Psoas muscle (tissue), 8 donors: ENCODE data around the gene LPCAT1. TPM values are rescaled to one million over a fixed set of nuclear protein-coding genes. Genes with fewer than 3 reads are reported as not detected.

Experiments
- ATAC-seq, 4 donors: fragments of 200-7000 bp; cut with Tn5 transposase; one replicate each; pipeline ENCODE4 v1.9.1; 2020; ENCODE audit warnings: moderate library complexity in 3 of 4, mild to moderate bottlenecking in 2 of 4
- DNase-seq, 2 donors: peaks; one replicate each; pipeline ENCODE4 v3.0.0-alpha.2; 2020
- H3K27ac ChIP-seq: fragments of 200-600 bp; one replicate; pipeline ENCODE4 v1.8.0; 2022
- H3K27me3 ChIP-seq, 3 donors: fragments of 200-600 bp in 1 of 3; one replicate each; pipeline versions ENCODE4 v1.6.1 to v1.8.0; 2013 to 2022; ENCODE audit warnings: low read length in 2 of 3, mild to moderate bottlenecking in 2 of 3, moderate library complexity in 1 of 3; ENCODE audit not compliant: insufficient read depth in 3 of 3
- H3K36me3 ChIP-seq, 2 donors: fragments of 200-600 bp in 1 of 2; one replicate each; pipeline versions ENCODE4 v1.6.1 to v1.8.0; 2013 to 2022; ENCODE audit warnings: low read depth in 1 of 2, mild to moderate bottlenecking in 1 of 2, moderate library complexity in 1 of 2; ENCODE audit not compliant: insufficient read depth in 1 of 2
- H3K4me1 ChIP-seq: fragments of 200-600 bp; one replicate; pipeline ENCODE4 v1.8.0; 2022
- H3K4me3 ChIP-seq: fragments of 200-600 bp; one replicate; pipeline ENCODE4 v1.8.0; 2022; ENCODE audit warnings: mild to moderate bottlenecking
- H3K9me3 ChIP-seq: fragments of 200-600 bp; one replicate; pipeline ENCODE4 v1.8.0; 2022
- WGBS, 3 donors: extraction: QIAGEN DNeasy Blood & Tissue Kit; methylation state at CpG; one replicate each; pipeline versions ENCODE4 v1.1.6 to v1.1.7; 2013; 5-methylcytosine and 5-hydroxymethylcytosine counted together
- intact Hi-C, 2 donors: fragments of 100-400 bp; cut with DNase I; formaldehyde crosslinking; loops; one replicate each; pipeline versions ENCODE4 v1.11.0 to v1.14.2; 2022
- polyA plus RNA-seq, 3 donors: library from polyadenylated mRNA; stranded (reverse); fragments of 200-250 nt; gene quantifications; one replicate each; pipeline ENCODE4 v1.2.3, GENCODE V29; 2013
- total RNA-seq, 4 donors: library from RNA; stranded (reverse); fragmentation: NEBNext Ultra II Directional in 2 of 4; extraction: Animal tissue kit (Norgen Biotek cat#: 25700) in 2 of 4; gene quantifications; one replicate each; pipeline versions ENCODE4 v1.2.1 to v1.2.4, GENCODE V29; 2021 to 2023
- TF ChIP-seq, protein P1 (sequence below): fragments of 200-600 bp; IDR thresholded peaks from one replicate; pipeline ENCODE4 v1.8.0; 2022; ENCODE audit warnings: antibody characterized with exemption
- donor health status: healthy with polysubstance abuse.
- donor health status: DM: no; HTN: no; CAD: no; lungs with moderate emphysema.
- donor health status: Bipolar disorder and iron deficiency.
- donor health status: healthy.
- donor health status: DM: yes; HTN: yes; CAD: no.
- donor health status: DM: no; HTN: no; CAD: no.
- donor health status: DM: no; HTN: no; CAD: no.
- donor health status: DM: yes; HTN: yes; CAD: no.

Gene LPCAT1
- total and polyA plus RNA-seq, 7 donors = 2.4 to 6.2 (median 4.7) TPM

DNA sequence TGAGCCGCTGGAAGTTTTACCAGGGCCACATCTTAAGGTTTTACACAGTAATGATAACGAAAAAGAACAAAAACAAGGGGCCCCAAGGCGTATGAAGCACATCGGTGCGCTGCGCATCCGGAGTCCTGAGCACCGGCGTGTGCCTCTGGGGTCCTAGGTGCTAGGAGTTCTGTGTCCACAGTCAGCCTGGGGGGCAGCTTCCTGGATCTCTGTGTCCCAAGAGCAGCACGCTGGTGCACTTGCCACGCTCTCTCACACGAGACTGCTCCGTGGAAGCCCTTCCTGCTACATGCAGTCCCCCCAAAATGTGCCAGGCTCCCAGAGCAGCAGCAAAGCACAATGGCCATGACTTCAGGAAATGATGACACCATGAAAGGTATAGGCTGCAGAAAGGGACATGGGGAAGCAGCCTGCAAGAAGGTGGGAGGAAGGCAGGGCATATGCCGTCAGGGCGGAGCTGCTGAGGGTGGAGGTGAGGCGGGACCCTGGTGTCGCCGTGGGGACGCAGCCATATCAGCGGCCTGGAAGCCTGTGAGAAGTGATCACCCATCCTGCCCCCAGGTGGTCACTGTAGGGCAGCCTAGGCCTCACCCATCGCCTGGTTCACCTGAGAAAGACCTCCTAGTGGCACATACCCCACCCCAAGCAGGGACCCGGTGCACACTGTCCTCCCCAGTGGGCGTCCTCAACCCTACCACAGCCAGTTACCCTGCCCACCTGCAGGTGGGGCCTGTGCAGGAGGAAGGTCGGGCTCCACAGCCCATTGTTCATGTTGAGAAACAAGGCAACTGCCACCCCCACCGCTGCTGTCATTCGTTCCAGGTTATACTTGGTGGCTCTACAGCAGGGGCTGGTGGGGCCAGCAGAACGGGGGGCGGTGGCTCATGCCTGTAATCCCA, 54.9 kb downstream of the LPCAT1 start:
- no peak overlapping the region for H3K4me3 ChIP-seq
- ATAC-seq (peak in 1 of 4 donors; percentile 29), DNase-seq (peak in 1 of 2 donors; percentile 25)
- no peaks in the 10 kb centered on the region for H3K27me3 ChIP-seq
- H3K4me1 ChIP-seq = no peaks in the 10 kb centered on the region
- no peak overlapping the region for H3K27ac ChIP-seq
- peaks cover 0 to 7% of the 10 kb centered on the region in 2 donors for H3K36me3 ChIP-seq
- H3K9me3 ChIP-seq = no peaks in the 10 kb centered on the region
- 90 to 91% (median 90%) methylated on average over 28 of the region's 28 CpGs for WGBS, 3 donors
- intact Hi-C loops = no loop called here
- TF ChIP-seq, protein P1, sequence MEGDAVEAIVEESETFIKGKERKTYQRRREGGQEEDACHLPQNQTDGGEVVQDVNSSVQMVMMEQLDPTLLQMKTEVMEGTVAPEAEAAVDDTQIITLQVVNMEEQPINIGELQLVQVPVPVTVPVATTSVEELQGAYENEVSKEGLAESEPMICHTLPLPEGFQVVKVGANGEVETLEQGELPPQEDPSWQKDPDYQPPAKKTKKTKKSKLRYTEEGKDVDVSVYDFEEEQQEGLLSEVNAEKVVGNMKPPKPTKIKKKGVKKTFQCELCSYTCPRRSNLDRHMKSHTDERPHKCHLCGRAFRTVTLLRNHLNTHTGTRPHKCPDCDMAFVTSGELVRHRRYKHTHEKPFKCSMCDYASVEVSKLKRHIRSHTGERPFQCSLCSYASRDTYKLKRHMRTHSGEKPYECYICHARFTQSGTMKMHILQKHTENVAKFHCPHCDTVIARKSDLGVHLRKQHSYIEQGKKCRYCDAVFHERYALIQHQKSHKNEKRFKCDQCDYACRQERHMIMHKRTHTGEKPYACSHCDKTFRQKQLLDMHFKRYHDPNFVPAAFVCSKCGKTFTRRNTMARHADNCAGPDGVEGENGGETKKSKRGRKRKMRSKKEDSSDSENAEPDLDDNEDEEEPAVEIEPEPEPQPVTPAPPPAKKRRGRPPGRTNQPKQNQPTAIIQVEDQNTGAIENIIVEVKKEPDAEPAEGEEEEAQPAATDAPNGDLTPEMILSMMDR = no peak

GRCh38 chr5:1468247-1468612, 55.5 kb downstream of the LPCAT1 start:
- Histone ChIP-seq H3K27ac (no peak overlapping the region), H3K36me3 (peaks cover 0 to 8% of the 10 kb centered on the region in 2 donors), H3K4me1 (no peaks in the 10 kb centered on the region), H3K27me3 (no peaks in the 10 kb centered on the region), H3K4me3 (no peak overlapping the region), H3K9me3 (no peaks in the 10 kb centered on the region)
- TF ChIP-seq, protein P1 = peak; percentile 38
- intact Hi-C loops = no loop called here
- peak in 1 of 2 donors; percentile 51 for DNase-seq
- ATAC-seq = no peak
- WGBS, 3 donors = 57 to 67% (median 62%) methylated on average over 15 of the region's 15 CpGs

DNA sequence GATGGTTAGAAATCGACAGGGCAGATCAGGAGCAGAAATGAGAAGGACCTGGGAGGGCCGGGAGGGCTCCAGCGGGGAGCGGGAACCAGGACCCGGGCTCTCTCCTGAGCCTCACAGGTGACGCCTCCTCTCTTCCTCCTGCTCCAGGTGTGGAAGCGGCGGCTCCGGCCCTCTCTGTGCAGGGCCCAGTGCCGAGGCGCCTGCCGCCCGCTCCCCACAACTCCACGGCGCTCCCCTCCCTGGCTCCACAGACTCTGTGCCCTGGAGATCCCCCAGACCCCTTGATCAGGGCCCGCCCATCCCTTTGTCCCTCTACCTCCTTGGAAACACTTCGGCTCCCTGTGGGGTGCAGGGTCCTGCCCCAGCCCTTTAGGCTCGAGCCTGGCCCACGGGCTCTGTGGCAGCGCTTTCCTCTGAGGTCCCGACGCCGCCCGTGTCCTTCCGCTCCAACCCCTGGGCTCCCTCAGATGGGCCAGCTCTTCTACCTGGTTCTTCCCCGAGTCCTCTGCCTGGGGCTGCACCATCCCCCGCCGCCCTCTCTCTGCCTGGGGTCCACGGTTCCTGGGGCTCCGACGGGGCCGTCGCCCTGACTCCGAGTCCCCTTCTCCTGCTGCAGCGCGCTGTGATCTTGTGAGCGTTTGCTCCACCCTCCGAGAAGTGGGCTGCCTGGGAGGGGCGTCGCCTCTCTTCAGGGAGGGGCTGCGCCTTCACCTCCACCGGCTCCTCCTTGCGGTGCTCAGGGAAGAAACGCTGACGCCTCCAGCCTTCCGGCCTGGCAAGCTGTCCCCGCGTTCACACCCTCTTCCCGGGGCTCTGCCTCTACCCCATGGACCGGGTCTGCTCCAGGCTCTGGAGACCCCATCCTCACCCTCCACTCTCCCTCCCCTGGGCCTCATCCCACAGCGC, 56.2 kb downstream of the LPCAT1 start:
- DNase-seq (no peak), ATAC-seq (no peak)
- Histone ChIP-seq H3K4me3 (no peak overlapping the region), H3K27me3 (no peaks in the 10 kb centered on the region), H3K9me3 (no peaks in the 10 kb centered on the region), H3K4me1 (no peaks in the 10 kb centered on the region), H3K36me3 (peaks cover 0 to 12% of the 10 kb centered on the region in 2 donors), H3K27ac (no peak overlapping the region)
- TF ChIP-seq, protein P1 = no peak
- 93 to 94% (median 93%) methylated on average over 40 to 51 of the region's 51 CpGs for WGBS, 3 donors
- intact Hi-C loops = no loop called here

DNA sequence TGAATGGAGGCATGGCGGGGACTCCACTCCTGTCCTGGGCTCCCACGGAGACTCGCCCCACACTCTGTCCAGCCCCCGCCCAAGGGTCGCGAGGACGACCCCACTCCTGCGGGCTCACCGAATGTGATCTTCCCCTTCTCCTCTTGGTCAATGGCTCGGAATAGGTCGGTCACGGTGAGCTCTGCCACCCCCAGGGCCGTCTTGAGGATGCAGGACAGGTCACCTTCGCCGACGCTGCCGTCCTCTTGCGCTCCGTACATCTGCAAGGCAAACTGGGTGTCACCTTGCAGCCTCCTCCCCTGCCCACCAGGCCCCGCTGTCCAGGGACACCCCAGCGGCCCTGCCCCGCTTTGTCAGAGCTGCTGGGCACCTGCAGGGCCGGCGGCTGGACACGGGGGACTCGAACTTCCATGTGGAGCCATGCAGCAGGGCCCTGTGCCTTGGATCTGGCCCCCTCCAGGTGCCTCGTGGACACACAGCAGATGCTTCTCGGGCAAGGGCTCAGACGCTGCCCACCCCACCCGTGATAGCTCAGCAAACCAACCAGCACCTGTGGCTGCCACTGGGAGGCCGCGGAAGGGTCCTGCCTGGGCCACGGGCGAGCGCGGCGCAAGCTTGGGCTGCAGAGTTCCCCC, 57.0 kb downstream of the LPCAT1 start:
- DNase-seq (peak in 1 of 2 donors; percentile 2), ATAC-seq (no peak)
- Histone ChIP-seq H3K27me3 (no peaks in the 10 kb centered on the region), H3K9me3 (no peaks in the 10 kb centered on the region), H3K27ac (no peak overlapping the region), H3K4me1 (no peaks in the 10 kb centered on the region), H3K4me3 (no peak overlapping the region), H3K36me3 (peaks cover 0 to 18% of the 10 kb centered on the region in 2 donors)
- 92 to 94% (median 94%) methylated on average over 36 to 37 of the region's 37 CpGs for WGBS, 3 donors
- intact Hi-C loops = no loop called here
- TF ChIP-seq, protein P1 = no peak
